Right atrium auricular region (tissue), 2 donors: ENCODE data around the gene ACSF3. TPM values are rescaled to one million over a fixed set of nuclear protein-coding genes. Genes with fewer than 3 reads are reported as not detected.

Experiments
- DNase-seq: peaks from one replicate; pipeline ENCODE4 v3.0.0-alpha.2; 2019; ENCODE audit warnings: low spot score
- H3K27ac ChIP-seq, 2 donors: fragments of 200-600 bp; sonication (generic); 1 replicate in 1 of 2; 2 replicates in 1 of 2; pipeline ENCODE4 v1.5.1; 2016 to 2019
- H3K27me3 ChIP-seq, 2 donors: fragments of 200-600 bp; sonication (generic); one replicate each; pipeline versions ENCODE4 v1.5.1 to v1.6.0; 2017 to 2019
- H3K36me3 ChIP-seq: fragments of 200-600 bp; sonication (generic); one replicate; pipeline ENCODE4 v1.5.1; 2016
- H3K4me1 ChIP-seq, 2 donors: fragments of 200-600 bp; sonication (generic); one replicate each; pipeline versions ENCODE4 v1.5.1 to v1.6.0; 2017 to 2019
- H3K4me3 ChIP-seq, 2 donors: fragments of 200-600 bp; sonication (generic); 1 replicate in 1 of 2; 2 replicates in 1 of 2; pipeline ENCODE4 v1.5.1; 2017 to 2019; ENCODE audit warnings: mild to moderate bottlenecking in 1 of 2, moderate library complexity in 1 of 2
- H3K9me3 ChIP-seq, 2 donors: fragments of 200-600 bp; sonication (generic); one replicate each; pipeline ENCODE4 v1.5.1; 2019
- total RNA-seq, 2 donors: library from RNA; depleted of rRNA; stranded (reverse); fragments of >200 nt; gene quantifications; one replicate each; pipeline ENCODE4 v1.1.0, GENCODE V29; 2016
- TF ChIP-seq, protein P1 (sequence below), 2 donors: fragments of 200-600 bp; sonication (generic); IDR thresholded peaks; one replicate each; pipeline ENCODE4 v1.5.1; 2019; ENCODE audit warnings: antibody characterized with exemption in 2 of 2

Gene ACSF3
- total RNA-seq, 2 donors from 2014 or later: 13.4 to 15.9 TPM

DNA sequence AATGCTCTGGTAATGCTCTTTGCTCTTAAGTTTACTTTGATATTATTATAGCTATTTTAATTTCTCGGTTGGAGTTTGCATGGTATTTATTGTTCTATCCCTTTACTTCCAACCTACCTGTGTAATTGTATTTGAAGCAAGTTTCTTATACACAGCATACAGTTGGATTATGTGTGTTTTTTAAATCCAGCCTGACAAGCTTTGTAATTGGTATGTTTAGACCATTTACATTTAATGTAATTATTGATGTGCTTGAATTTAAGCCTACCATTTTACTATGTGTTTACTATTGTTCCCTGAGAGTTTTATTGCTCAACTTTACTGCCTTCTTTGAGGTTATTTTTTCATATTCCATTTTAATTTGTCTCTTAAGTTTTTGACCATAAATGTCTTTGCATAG is 35.7 kb downstream of the ACSF3 start:
- no peaks in the 10 kb centered on the region for H3K27me3 ChIP-seq
- peaks cover 0 to 10% of the 10 kb centered on the region in 2 donors for H3K9me3 ChIP-seq
- H3K36me3 ChIP-seq: peaks cover 16% of the 10 kb centered on the region
- no peak overlapping the region for H3K27ac ChIP-seq
- no peaks in the 10 kb centered on the region for H3K4me1 ChIP-seq
- TF ChIP-seq, protein P1, sequence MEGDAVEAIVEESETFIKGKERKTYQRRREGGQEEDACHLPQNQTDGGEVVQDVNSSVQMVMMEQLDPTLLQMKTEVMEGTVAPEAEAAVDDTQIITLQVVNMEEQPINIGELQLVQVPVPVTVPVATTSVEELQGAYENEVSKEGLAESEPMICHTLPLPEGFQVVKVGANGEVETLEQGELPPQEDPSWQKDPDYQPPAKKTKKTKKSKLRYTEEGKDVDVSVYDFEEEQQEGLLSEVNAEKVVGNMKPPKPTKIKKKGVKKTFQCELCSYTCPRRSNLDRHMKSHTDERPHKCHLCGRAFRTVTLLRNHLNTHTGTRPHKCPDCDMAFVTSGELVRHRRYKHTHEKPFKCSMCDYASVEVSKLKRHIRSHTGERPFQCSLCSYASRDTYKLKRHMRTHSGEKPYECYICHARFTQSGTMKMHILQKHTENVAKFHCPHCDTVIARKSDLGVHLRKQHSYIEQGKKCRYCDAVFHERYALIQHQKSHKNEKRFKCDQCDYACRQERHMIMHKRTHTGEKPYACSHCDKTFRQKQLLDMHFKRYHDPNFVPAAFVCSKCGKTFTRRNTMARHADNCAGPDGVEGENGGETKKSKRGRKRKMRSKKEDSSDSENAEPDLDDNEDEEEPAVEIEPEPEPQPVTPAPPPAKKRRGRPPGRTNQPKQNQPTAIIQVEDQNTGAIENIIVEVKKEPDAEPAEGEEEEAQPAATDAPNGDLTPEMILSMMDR (IDR thresholded peaks at IDR 0.05): no peak
- no peak overlapping the region for H3K4me3 ChIP-seq
- no peak for DNase-seq

DNA sequence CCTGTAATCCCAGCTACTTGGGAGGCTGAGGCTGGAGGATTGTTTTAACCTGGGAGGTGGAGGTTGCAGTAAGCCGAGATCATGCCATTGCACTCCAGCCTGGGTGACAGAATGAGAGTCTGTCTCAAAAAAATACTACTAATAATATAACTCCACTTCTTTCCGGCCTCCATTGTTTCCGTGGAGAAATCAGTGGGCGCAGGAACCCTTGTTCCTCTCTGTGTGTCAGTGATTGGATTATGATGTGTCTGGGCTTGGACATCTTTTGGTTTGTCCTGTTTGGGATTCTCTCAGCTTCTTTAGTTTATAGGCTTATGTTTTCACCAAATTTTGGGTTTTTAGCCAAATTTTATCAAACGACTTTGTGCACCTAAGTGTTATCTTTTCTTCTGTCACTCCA is 36.8 kb downstream of the ACSF3 start:
- peaks cover 19% of the 10 kb centered on the region for H3K36me3 ChIP-seq
- TF ChIP-seq, protein P1 (IDR thresholded peaks at IDR 0.05): no peak
- H3K4me1 ChIP-seq: no peaks in the 10 kb centered on the region
- DNase-seq: no peak
- no peak overlapping the region for H3K4me3 ChIP-seq
- no peaks in the 10 kb centered on the region for H3K27me3 ChIP-seq
- H3K27ac ChIP-seq: no peak overlapping the region
- peaks cover 0 to 7% of the 10 kb centered on the region in 2 donors for H3K9me3 ChIP-seq

DNA sequence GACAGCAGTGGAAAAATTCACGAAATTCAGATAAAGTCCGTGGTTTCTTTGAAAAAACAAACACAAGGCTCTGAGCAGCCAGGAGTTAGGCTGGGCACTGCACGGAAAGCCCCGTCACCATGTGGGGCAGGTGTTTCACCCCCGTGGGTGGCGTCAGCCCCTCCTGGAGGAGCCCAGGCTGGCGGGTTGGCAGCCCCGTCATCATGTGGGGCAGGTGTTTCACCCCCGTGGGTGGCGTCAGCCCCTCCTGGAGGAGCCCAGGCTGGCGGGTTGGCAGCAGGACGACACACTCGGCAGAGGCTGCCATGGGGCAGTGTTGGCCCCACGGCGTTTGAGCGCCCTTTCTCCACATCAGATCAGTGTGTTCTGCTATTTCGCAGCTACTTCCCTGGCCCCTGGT is 38.1 kb downstream of the ACSF3 start:
- DNase-seq: no peak
- H3K4me1 ChIP-seq: no peaks in the 10 kb centered on the region
- no peak overlapping the region for H3K27ac ChIP-seq
- TF ChIP-seq, protein P1 (IDR thresholded peaks at IDR 0.05): no peak
- peaks cover 19% of the 10 kb centered on the region for H3K36me3 ChIP-seq
- H3K27me3 ChIP-seq: no peaks in the 10 kb centered on the region
- no peaks in the 10 kb centered on the region for H3K9me3 ChIP-seq
- H3K4me3 ChIP-seq: no peak overlapping the region

DNA sequence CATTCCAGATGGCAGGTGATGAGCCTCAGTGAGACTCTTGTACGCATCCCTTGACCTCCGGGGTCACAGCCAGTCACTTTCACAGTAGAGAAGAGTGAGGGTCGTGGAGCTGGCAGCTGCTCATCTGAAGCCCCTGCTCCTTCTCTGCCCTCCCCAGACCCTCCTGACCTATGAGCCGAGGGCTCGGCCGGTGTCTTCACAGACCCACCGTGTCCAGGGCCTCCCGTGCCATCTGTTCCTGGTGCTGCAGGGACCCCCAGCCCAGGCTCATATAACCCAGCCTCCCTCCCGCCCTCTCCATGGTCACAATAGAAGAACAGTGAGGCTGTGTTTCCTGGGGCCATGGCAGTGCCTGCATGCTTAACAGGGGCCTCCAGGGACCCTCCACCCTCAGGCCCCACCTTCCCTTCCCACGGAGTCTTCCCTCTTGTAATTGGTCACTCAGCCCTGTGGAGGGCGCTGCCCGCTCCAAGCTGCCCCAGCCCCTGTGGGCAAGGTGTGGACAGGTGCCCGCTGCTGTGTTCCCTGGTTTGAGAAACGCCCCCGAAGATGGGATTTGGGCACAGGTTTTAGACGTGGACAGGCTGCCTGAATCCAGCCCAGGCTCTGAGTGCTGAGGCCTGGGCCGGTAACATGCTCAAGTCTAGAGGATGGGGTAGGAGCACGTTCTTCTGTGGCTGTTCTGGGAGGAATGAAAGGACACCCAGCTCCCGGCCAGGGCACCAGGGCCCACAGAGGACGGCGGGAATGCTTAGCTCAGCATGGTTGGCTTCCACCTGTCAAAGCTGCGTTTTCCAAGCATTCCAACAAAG is 38.7 kb downstream of the ACSF3 start:
- Histone ChIP-seq H3K9me3 (no peaks in the 10 kb centered on the region), H3K36me3 (peaks cover 19% of the 10 kb centered on the region), H3K4me1 (no peaks in the 10 kb centered on the region), H3K27ac (no peak overlapping the region), H3K4me3 (no peak overlapping the region), H3K27me3 (no peaks in the 10 kb centered on the region)
- TF ChIP-seq, protein P1 (IDR thresholded peaks at IDR 0.05): no peak
- DNase-seq: no peak

DNA sequence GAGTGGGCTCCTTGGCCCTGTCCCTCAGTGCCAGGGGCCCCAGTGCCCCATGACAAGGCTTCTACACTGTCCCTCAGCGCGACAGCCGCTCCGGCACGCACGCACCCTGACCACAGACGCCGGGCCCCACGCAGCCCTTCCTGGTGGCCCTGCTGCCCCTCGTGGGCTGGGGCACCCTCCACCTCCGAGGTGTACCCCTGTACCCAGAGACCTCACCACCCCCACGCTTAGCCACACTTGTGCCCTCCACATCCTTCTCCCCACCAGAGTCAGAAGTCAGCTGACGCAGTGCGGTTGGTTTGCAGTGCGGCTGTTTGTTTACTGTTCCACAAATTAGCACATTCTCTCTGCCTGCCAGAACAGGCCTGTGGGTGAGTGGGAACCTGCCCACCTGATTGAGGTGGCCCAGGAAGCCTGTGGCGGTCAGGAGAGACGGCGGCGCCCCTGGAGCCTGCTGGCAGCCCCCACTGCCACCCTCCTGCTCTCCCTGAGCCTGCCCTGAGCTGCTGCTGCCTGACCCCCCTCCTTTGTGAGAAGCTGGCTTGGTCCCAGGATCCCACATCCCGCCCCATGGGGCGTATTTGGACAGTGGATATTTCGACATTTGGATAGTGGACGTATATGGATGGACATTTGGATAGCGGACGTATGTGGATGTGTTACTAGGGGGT is 39.9 kb downstream of the ACSF3 start:
- no peaks in the 10 kb centered on the region for H3K4me1 ChIP-seq
- no peak for DNase-seq
- H3K9me3 ChIP-seq: no peaks in the 10 kb centered on the region
- H3K36me3 ChIP-seq: peaks cover 19% of the 10 kb centered on the region
- TF ChIP-seq, protein P1 (IDR thresholded peaks at IDR 0.05): no peak
- no peaks in the 10 kb centered on the region for H3K27me3 ChIP-seq
- no peak overlapping the region for H3K27ac ChIP-seq
- no peak overlapping the region for H3K4me3 ChIP-seq
